HG02610 (cell line): ENCODE data around the gene ZNF516.

Experiments
- ATAC-seq: cut with Tn5 transposase; IDR thresholded peaks from one replicate; pipeline ENCODE4 v1.9.1; 2021; ENCODE audit warnings: mild to moderate bottlenecking, moderate library complexity; ENCODE audit not compliant: unreplicated experiment

Gene ZNF516

DNA sequence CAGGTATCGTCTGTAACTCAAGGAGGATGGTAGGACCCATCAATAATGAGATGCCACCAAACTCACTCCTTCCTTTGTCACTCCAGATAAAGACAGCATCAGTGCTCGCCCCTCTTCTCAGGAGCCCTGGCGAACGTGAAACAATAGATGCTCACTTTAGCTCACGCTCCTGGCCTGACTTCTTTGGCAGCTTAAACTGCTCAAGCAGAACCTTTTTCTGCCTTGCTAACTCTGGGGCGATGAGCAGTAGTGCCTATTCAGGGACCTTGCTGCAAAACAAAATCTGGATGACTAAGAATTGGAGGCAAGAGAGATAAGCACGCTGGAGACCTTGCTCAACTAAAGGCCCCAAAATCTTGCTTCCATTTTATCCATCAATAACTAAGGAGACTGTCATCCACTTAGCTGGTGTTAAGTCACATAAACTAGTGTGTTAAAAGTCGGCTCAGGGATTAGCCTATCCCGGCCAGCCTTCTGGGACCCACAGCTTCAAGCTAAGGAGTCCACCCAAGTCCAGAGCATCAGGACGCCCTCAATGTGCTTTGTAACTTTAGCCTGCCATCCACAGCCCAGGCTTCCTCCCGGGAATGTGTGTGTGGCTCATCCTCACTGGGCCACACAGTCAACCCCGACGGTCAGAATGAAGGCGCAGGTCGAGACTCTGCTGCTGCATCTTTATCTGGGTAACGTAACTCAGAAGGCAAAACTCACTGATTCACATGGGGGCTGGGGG, 38.9 kb downstream of the ZNF516 start:
- ATAC-seq, result no peak

GRCh38 chr18:76455003-76455676, 39.9 kb downstream of the ZNF516 start:
- no peak for ATAC-seq

DNA sequence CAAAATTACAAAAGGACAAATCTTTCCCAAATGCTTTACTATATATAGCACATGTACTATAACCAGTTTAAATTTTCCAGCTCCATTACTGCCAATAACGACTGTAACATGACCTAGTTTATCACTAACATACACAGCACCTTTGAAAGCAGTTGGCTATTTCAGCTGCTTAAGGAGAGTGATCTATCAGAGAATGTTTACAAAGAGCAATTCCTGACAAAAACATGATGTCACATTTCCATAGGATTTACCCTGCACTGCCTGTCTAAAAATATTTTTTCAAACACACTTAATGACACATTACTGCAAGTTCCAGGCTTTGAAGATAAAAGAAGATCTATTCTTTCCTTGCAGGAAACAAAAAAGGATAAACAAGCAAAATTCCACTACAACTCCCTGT, 40.6 kb downstream of the ZNF516 start:
- ATAC-seq, result no peak

GRCh38 chr18:76453932-76454331, 41.1 kb downstream of the ZNF516 start:
- ATAC-seq, result no peak

DNA sequence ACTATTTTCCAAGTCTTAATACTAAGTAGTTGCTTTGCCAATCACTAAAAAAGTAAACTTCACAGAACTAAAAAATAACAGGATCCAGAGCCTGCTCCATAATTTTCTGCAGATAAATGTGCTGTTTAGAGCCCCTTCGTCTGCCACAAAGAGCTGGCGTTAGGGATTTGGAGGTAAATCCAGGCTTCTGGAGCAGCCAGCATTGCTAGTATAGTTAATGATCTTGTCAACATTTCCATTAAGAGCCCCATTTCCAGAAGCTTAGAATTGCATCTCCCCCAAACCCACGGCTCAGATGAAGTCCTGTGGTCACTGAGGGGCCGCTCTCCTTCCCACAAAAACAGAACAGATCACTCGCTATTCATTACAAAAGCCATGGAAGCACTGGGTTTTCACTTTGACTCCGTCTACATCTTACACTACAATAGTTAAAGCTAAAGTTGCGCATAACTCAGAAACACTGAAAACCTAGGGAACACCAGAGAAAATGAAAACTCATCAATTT, 41.9 kb downstream of the ZNF516 start:
- ATAC-seq, result no peak

- no peak for ATAC-seq
These were observed 42.7 kb downstream of the ZNF516 start for GRCh38 chr18:76452357-76452756.

DNA sequence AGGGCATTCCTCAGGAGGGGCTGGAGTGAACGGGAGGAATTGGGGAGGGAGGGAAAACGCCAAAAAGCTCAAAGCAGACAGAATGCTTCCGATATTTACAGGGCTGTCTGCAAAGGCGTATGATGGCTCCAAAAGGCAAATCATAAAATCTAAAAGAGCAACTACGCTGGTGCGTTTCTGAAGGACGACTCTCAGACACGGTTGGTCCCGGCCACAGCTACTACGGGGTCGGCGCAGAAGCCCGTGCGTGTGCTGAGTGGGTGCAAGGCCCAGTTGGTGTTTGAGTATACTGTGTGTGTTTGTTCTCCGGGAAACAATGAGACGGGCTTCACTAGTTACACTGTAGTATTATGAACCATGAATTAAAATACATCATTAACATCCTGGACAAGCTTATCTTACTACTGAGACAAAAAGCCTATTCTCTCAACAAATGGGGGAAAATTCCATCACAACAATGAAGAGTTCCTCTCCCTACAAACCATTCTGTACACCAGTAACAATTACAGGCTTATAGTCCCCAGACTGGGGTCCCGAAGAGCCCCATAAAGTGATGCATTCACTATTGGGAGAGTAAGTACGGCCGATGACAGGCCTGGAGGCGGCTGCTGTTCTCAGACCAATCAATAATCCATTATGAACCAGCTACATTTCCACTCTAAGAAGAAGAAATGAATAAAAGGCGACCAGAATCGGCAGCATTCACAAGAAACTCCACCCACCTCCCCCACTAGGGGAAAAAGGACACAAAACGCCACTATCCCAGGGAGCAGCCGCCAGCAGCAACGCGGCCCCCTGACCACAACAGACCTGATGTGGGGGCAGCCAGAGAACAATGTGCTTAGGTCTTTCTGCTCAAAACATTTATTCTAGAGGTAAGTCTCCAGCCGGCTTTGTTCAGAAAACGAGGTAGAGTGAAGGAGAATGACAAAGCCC, 43.4 kb downstream of the ZNF516 start:
- peak; percentile 20 for ATAC-seq

DNA sequence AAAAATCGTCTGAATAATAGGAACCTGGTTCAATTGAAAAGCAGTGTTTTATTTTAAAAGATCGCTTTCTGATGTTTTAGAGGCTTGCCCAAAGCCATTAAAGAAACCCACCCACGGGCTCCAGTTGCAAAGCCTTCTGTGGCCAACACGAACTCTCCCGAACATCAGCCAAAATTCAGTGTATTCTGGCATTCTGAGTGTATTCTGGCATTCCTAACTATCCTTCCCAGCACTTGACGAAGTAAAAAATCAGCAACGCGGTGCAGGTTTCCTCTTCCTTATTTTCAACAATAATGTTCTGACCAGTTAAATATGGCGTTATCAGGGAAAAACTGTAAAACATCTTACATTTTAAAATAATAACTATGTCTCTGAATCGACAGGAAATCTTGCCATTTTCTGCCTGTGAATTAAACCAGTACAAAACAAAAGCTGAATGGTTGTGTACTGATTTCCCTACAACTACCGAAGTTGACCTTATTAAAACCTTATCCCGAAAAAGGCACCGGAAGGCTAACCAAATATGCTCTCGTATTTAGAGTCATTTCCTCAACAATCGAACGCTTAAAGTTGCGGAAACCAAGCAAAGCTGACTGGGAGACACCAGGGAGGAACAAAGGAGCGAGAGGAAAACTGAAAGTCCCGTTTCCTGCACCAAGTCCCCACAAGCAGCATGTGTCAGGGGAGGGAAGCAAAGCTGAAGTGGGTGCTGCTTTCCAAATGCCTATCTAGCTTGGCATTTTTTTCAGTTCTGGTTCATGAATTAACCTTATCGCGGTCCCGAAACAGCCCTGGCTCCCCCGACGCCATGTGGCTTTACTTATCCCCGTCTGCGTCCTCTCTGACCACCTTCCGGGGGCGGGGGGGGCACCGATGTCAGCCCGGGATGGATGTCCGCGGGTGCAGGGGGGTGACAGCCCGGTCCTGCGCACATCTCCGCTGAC, 44.3 kb downstream of the ZNF516 start:
- peak; percentile 43 for ATAC-seq

DNA sequence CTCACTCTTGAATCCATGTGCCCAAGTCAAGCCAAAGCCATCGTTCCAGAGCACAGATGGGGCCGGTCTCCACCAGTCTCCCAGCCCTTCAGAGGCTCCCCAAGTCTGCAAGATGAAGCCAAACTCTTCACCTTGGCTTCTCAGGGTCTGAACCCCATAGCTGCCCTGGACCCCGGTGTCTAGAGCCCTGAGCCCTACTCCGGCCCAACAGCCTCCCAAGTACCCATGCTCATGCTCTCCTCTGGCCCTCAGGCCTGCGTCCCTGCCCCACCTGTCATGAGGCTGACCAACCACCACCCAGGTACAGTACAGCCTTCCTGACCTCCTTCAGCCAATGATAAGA, 46.0 kb downstream of the ZNF516 start:
- no peak for ATAC-seq

GRCh38 chr18:76448256-76449110, 46.6 kb downstream of the ZNF516 start:
- no peak for ATAC-seq

GRCh38 chr18:76447258-76447890, 47.7 kb downstream of the ZNF516 start:
- no peak for ATAC-seq

GRCh38 chr18:76446321-76447257, 48.5 kb downstream of the ZNF516 start:
- ATAC-seq, result no peak

GRCh38 chr18:76445741-76446232, 49.3 kb downstream of the ZNF516 start:
- ATAC-seq, result no peak

- ATAC-seq, result no peak
These were observed 49.8 kb downstream of the ZNF516 start for GRCh38 chr18:76445275-76445674.

- no peak for ATAC-seq
These were observed 50.5 kb downstream of the ZNF516 start for GRCh38 chr18:76444446-76445105.

DNA sequence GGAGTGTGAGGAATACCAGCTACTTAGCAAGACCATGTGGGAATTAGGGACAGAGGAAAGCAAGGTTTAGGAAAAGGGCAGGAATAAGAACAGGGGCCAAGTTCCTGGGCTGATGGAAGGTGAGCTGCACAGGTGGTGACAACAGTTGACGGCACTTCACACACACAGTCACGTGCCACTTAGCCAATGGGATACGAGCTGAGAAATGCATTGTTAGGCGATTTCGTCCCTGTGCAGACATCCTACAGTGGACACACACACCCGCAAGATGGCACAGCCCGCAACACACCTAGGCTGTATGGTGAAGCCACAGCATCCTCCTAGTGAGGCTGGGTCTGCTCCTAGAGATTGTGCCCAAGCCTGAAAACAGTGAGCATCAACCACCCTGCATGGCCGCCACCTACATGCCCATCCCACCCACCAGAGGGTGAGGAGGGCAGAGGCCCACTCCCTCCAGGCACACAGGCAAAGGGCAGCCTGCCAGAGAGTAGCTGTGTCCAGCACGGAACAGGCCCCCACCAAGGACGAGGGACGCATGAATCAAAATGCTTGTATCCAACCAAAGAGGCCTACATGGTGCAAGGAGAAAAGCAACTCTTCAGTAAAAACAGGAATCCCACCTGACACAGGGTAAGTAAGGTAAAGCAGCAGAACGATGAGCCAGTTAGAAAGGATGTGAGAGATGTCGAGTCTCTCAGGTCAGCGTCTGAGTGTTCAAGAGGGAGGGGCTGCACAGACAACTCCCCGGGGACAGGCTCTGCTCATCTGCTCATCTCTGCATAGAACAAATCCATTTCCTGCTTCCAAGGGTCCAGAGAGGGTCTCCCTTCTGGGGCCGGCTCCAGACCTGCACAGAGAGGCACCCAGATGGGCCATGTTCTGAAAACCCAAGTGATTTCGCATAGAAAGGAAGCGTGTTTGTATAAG, 51.3 kb downstream of the ZNF516 start:
- no peak for ATAC-seq
